Fibroblast of skin of right biceps (primary cell): Measurements from ENCODE around the gene FGD4.

Experiments
- DNase-seq: peaks from one replicate; pipeline ENCODE4 v3.0.0-alpha.2; 2013

The FGD4 gene

DNA sequence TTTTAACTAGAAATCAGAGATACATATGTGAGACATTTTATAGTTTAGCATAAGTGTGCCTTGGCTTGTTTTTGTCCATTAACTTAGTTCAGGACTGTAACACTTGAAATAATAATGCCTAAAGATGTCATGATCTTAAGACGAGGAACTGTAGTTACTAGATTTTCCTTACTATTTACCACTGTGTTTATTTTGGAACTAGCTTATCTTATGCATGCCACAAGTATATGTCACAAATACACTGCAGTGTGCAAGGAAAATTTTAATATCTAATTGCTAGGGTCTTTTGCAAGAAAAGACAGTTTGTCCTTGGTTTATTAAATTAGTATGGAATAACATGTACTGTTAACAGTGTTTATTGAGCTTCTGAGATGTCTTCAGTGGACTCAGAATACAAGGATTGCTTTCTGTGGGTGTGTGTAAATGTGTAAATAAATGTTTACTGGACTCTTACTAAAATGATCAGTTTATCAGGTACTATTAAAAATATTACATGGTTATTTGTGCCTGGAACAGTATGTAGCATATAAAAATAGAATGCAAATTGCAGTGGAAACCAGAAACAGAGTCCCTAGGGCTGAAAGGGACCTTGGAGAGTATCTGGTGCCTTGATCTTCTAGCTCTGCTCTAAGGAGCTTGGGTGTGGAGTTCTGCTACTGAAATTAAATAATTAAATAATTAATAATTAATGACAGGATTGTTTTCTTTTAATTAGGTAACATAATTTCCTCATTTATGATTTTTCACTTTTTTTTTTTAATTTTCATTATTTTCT is 58.1 kb downstream of the FGD4 start:
- DNase-seq = no peak

DNA sequence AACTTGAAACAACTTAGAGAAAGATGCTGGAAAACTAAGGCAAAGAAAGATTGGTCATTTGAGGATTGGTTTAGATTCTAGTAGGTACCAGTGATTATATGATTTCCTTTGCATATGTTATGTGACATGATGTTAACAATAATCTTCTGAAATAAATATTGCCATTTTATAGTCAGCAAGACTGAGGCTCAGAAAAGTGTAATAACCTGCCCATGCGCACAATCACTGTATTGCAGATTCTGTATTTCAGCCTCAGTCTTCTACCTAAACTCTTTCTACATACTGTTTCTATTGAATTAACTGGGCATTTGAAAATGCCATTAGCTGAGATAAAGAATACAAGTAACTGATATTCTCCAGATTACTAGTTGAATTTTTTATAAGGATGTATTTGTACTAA is 61.3 kb downstream of the FGD4 start:
- DNase-seq = no peak

DNA sequence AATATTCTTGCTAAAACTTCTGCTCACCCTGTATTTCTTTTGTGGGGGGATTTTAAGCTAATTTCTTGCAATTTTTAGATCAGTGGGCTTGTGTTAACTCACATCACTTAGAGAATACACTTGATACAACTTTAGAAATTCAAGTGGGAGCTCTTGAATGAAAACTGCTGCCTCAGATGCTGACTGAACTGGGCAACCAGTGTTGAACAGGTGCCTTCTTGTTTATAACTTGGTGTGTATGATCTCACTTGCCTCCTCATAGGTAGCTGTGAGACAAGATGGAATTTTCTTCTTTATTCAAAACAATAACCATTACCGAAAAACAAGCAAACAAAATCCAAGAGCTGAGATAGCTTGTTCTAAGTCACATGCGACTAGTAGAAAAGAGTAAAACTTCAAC is 63.5 kb downstream of the FGD4 start:
- no peak for DNase-seq

DNA sequence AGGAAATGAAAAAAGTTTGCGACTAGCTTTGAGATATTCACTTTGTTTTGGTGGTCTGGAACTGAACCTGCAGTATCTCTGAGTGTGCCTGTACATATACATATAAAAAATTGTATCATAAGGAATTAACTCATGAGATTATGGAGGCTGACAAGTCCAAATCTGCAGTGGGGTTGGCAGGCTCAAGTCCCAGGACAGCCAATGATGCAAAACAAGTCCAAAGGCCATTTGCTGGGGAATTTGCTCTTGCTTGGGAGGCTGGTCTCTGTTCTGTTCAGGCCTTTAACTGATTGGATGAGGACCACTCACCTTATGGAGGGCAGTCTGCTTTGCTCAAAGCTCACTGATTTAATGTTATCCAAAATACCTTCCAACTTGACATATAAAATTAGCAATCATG is 66.8 kb downstream of the FGD4 start:
- no peak for DNase-seq

DNA sequence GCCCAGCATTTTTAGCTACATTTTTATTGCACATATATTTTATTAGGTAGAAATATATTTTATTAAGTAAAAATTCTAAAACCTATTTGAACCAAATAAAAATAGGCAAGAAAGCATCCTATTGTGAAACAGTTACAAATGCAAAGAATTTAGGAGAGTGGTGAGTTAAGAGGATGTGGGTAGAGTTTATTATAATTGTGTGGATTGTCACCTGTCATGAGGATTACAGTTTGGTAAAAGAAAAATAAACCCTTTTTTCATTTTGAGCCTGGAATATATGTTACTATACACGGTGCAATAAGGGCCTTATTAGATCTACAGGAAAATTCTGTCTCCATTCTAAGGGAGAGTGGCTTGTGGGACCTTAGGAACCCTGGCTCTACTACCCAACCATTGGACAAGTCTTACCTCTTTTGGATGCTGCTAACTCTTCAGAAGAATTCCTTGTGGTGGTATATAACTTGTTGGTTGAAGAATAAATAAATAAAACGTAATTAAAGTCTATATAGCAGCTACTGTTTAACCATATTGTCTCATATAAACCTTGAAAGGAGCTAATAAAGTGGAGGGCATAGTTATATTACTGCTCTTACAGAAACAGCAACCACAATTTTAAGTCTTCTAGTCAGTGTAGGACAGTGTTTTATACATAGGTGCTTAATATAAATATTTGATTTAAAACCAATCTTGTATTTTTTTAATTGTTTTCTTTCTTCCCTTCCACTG is 67.8 kb downstream of the FGD4 start:
- no peak for DNase-seq

DNA sequence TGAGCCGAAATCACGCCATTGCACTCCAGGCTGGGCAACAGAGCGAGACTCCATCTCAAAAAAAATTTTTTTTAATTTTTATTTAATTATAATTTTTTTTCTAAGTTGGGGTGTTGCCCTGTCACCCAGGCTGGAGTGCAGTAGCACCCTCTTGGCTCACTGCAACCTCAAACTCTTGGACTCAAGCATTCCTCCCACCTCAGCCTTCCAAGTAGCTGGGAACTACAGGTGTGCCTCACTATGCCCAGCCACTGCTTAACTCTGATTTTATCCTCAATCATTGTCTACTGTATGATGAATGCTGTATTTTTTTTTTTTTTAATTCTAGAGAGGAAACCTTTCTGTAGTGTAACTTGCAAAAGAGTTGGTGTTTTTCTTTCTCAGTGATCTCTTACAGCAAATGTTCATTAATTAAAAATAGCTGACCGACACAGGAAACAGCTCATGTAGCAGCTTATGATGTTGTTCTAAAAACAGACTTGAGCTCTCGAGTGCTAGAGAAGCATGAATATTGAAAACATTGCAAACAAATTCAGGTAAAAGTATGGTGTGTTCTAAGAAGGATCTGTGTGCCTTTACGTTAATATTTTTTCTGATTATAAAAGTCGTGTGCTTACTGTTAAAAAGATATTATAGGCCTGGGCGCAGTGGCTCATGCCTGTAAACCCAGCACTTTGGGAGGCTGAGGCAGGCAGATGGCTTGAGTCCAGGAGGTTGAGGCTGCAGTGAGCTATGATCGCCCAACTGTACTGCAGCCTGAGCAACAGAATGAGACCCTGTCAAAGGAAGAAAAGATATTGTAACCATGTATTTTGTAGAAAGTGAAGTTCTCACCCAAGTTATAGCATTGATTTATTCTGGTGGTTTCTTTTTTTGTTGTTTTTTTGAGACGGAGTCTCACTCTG is 68.9 kb downstream of the FGD4 start:
- DNase-seq = no peak

DNA sequence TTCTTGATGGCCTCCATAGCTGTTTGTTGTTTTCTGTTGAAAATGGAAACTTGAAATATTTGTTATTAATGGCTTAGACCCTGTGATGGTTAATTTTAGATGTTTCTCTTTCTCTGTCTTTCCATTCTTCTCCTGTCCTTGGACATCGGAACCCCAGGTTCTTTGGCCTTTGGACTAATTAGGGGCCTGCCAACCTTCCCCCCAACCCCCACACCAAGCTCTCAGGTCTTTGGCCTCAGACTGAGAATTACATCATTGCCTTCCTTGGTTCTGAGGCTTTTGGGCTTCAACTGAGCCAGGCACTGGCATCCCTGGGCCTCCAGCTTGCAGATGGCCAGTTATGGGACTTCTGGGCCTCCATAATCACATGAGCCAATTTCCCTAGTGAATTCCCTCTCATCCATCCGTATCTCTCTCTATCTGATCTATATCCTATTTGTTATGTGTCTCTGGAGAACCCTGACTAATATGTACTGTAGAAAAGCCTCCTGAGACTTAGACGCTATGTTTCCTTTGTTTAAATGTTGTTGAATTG is 71.6 kb downstream of the FGD4 start:
- no peak for DNase-seq

DNA sequence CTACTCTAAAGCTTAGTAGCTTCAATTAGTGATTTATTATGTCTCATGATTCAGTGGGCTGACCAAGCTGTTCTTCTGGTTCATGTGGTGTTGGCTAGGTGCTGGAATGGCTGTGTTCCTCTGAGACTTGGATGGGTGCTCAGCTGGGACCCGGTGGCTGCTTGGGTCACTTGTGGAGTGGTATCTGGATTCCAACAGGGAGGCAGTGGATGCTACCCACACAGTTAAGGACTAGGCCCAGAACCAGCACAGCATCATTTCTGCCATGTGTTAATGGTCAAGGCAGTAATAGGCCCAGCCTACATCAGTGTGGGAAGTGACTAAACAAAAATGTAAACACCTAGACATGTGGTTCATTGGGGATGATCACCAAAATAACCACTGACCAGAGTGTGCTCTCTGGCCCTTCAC is 72.2 kb downstream of the FGD4 start:
- no peak for DNase-seq

DNA sequence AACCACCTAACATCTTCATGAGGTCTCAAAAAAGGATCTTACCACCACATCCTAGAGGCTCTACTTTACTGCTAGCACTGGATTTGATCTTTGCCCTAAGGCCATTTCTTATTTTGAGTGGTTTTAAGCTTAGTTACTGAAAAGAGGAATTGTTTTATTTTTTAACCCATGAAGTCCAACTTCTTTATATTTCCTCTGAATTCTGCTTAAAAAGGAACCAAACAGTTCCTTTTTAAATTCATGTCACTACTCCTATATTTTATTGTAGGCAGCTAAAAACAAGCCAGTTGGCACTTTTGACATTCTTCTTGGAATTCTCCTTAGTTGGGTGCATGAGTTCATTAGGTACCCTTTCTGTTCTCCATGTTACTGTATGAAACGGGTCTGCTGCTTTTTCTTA is 76.4 kb downstream of the FGD4 start:
- no peak for DNase-seq

DNA sequence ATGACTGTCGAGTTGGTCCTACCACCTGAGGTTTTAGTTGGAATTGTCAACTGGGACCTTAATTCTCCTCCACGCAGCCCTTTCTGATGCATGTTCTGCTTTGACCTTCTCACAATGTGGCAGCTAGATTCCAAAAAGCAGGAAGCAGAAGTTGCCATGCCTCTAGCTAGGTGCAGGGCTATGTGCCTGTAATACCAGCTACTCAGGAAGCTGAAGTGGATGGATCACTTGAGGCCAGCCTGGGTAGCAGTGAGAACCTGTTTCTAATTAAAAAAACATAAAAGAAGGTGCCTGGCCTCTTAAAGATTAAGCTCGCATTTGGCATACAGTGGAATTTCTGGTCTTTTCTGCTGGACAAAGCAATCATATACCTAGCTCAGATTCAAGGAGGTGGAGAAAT is 77.1 kb downstream of the FGD4 start:
- no peak for DNase-seq

DNA sequence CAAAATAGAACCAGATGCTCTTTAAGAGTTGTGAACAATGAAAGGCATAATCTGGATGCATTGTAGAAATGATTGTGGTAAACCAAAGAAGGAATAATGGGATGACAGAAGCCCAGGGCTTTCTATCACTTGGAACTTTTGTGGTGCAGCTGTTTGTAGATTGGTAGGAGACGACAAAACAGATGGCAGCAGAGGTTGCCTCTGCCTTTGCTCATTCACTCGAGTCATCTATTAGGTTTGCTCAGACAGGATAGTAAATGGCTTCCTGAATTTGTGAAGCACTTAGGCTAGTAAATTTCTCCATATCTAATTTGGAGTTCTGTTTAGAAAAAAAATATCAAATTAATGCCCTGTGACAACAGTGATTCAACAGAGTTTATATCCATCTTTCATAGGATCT is 78.4 kb downstream of the FGD4 start:
- DNase-seq = no peak

DNA sequence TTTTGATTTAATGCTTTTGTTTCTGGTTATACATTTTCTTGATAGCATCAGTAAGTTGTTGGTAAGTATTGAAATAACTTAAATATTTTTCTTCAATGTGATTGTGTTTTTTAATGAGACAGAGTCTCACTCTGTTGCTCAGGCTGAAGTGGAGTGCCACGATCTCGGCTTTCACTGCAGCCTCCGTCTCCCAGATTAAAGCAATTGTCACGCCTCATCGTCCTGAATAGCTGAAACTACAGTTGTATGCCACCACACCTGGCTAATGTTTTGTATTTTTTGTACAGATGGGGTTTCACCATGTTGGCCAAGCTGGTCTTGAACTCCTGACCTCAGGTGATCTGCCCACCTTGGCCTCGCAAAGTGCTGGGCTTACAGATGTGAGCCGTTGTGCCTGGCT is 78.8 kb downstream of the FGD4 start:
- DNase-seq = no peak

DNA sequence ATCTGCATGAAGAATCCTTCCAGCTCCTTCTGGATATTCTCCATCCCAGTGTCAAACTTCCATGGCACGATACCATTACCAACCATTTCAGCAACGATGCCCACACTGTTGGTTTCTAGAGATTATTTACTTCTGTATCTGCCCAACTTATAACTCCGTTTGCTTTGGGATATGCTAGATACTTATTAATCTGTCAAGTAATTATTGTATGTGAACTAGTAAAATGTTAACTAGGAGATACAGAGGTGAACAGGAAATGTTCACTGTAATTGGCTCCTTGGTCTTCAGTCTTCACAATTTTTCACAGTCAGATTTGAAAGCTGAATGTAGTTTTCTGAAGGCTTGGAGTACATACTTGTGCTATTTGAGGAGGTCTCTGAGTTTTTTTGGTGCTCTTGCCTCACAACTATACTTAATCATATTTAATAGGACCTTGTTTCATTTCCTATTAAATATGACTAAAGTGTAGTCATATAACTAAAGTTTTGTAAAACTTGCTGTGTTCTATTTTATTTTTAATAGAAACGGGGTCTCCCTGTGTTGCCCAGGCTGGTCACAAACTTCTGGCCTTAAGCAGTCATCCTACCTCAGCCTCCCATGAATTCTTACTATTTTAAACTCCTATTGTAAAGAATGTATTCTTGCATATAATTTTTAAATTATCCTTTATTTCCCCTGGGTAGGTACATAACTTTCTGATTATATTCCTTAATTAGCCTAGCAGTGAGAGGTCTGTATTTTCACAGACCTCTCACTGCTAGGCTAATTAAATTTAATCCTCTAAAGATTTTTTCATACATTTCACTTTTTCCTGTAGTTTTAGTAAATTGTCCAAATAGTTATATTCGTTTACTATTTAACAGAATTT is 79.7 kb downstream of the FGD4 start:
- DNase-seq = no peak

DNA sequence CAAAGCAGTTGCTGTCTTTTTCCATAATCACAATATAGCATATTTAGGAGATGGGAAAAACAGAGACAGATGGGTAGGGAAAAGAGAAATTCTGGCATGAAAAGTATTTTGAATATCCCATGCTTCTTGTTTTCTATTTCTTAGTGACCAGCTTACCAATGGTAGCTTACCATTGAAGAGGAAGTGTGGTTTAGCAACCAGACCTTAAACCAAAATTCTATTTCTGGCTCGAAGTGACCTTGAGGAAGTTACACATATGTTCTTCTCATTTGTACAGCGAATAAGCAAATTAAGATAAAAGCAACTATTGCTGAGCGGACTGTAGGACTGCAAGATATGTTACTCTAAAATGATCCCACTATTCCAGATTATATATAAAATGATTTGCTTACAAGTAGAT is 82.9 kb downstream of the FGD4 start:
- no peak for DNase-seq

DNA sequence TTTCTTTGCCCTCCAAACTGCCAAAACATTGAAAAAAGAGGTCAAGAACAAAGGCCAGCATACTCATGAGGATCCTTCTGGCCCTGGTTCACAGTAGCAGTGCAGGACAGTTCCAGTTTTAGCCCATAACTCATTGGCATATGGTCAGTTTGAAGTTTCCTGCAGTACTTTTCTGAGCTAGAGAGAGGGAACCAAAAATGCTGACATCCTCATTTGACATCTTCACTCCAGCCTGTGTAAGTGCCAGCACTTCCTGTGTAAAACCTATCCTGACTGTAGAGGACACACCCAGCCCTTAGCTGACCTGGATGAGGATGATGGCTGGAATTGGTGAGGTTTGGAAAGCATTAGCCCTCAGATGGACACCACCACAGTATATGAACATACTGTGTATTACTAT is 84.1 kb downstream of the FGD4 start:
- DNase-seq = no peak

DNA sequence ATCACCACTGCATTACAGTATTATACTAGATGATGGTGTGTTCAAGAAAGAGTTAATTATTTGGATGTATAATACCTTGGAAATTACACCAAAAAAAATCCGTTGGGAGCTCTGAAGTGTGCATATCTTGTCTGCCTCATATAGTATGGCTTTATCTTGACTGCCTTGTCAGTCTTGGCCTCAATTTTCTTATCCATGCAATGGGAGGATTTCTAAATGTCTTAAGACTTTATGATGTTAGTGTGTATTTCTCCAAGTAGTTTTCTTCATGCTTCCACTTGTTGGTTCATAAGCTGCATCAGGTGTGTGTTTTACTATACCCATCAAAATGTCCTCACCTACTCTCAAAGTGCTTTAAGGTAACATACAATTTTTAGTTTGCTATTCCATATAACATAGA is 84.6 kb downstream of the FGD4 start:
- DNase-seq = no peak

DNA sequence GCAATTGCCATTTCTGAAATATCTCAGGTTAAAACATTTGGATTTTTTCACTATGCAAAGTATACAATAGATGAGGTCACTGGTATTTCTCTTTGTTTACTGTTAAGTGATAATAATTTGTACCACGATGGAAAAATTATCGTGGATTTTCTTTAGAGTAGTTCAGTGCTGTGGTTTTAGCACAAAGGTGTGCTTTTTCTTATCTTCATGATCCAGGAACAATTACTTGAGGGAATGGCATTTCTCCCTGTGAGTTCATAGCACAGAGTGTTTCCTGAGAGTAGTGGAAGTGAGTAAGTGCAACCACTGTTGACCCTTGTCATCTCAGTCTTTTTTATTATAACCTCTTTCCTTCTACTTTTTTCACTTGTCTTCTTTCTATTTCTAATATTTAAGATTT is 86.8 kb downstream of the FGD4 start:
- no peak for DNase-seq

DNA sequence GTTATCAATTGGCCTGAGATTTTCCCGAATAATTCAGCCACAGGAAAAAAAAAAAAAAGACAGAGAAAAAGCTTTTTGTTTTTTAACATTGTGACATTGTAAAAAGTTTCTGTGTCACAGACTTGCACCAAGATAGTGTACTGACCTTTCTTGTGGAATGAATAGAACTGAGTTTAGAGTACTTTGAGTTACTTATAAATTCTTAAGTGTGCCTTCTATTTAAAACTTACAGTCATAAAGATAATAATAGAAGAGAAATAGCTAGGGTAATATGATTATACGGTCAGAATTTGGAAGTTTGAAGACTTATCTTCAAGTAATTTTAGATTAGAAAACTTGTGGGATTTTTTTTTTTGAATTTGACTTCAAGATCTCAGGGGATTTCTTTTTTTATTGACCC is 88.8 kb downstream of the FGD4 start:
- DNase-seq = no peak

DNA sequence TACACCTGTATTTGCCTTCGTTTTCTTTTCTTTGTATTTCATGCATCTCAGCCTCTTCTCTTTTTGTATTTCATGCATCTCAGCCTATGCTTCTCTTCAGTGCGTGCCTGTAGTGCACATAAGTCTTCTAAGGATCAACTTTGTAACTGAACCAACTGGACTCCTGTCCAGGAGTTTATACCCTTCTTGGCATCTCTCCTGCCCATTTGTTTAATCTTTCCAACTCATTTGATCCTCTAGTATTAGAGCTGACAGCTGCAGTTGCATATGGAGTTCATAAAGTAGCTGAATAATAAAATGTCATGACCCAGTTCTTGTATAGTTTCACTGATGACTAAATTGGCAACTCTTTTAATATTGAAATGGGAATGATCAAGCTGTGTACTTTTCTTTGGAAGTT is 89.7 kb downstream of the FGD4 start:
- DNase-seq = no peak

DNA sequence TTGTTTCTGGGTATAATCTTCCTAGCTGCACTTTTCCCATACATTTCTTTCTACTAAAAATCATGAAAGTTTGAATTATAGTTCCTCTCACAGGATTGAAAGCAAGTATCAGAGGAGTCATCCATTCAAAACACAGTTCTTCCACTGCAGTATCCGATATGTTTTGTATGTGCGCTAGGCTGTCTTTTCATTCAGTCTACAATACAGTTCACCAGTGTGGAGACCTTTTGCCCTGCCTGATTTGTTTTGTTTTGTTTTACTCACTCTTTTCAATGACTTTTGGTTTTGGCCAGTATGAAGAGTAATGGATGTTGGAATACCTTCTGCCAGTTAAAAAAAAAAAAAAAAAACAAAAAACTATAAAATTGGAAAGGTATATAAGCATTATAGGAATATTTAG is 91.4 kb downstream of the FGD4 start:
- DNase-seq = no peak

DNA sequence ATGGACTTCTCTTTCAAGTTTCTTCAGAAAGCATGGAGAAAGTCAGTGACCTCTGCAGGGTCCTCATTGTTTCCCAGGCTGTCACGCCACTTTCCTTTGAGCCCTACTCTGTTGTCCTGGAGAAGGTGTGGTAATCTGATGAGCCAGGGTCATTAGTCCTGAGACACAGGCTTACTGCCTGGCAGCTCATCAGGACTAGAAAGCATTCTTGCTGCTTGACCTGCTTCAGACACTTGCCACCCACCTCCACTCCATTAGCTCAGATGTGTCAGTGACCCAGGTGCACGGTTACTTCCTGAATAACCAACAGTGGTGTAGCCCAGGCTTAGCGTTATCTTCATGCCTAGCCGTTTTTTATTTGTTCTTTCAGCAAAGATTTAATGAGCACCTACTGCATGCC is 93.9 kb downstream of the FGD4 start:
- no peak for DNase-seq

DNA sequence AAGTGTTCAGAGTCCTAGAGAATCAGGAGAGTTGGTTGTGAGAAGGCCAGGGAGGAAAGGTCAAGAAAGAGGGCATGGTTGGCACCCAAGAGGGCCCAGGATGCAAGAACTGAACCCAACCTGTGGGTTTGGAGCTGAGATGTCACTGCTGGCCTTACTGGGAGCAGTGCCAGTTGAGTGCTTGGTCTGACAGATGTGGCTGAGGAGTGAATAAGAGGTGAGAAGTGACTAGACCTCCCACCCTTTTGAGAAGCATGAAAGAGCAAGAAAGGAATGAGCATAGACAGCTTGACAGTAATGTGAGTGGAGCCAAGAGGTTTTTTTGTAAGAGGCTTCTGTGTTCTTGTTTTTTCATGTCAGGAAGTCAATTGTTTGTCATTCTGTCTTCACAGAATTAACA is 95.3 kb downstream of the FGD4 start:
- no peak for DNase-seq

DNA sequence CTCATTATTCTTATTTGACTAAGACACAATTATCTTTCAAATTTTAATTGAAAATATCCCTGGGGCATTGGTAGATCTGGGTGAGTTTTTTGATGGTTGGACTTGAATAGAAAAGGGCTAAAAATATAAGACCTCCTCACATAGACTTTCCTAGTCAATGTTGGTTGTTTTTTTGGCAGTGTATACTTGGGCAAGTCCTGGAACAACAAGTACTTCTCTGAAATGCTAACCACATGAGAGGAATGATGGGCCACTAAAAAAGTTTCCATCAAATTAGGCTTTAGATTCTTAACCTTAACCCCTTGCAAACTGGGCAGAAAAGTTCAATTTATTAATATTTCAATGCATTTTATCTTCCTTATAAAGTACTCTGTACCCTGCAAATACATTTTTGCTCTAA is 97.6 kb downstream of the FGD4 start:
- DNase-seq = no peak
